Heart left ventricle (tissue), 16 donors: ENCODE results near the gene PLXNC1. TPM values are rescaled to one million over a fixed set of nuclear protein-coding genes. Genes with fewer than 3 reads are reported as not detected.

Experiments used
- ATAC-seq, 4 donors: fragments of 200-7000 bp; cut with Tn5 transposase; one replicate each; pipeline ENCODE4 v1.9.1; 2020 to 2022; ENCODE audit warnings: moderate library complexity in 4 of 4, mild to moderate bottlenecking in 3 of 4, moderate number of reproducible peaks in 1 of 4
- DNase-seq, 5 donors: peaks; one replicate each; pipeline ENCODE4 v3.0.0-alpha.2; 2020
- H3K27ac ChIP-seq, 12 donors: fragments of 200-600 bp; sonication (generic) in 4 of 12; one replicate each; pipeline versions ENCODE4 v1.5.0 to v1.8.0; 2016 to 2022; ENCODE audit warnings: mild to moderate bottlenecking in 2 of 12
- H3K27me3 ChIP-seq, 9 donors: fragments of 200-600 bp; sonication (generic) in 2 of 9; one replicate each; pipeline versions ENCODE4 v1.5.1 to v1.8.0; 2016 to 2022; ENCODE audit warnings: mild to moderate bottlenecking in 3 of 9
- H3K36me3 ChIP-seq, 9 donors: fragments of 200-600 bp; sonication (generic) in 2 of 9; one replicate each; pipeline versions ENCODE4 v1.5.0 to v1.8.0; 2018 to 2022; ENCODE audit warnings: mild to moderate bottlenecking in 2 of 9
- H3K4me1 ChIP-seq, 12 donors: fragments of 200-600 bp; sonication (generic) in 4 of 12; one replicate each; pipeline versions ENCODE4 v1.5.0 to v1.8.0; 2016 to 2022; ENCODE audit warnings: mild to moderate bottlenecking in 3 of 12
- H3K4me3 ChIP-seq, 12 donors: fragments of 200-600 bp; sonication (generic) in 4 of 12; one replicate each; pipeline versions ENCODE4 v1.5.0 to v1.8.0; 2017 to 2022; ENCODE audit warnings: mild to moderate bottlenecking in 9 of 12, moderate library complexity in 4 of 12
- H3K9me3 ChIP-seq, 12 donors: fragments of 200-600 bp; sonication (generic) in 4 of 12; one replicate each; pipeline versions ENCODE4 v1.5.0 to v1.8.0; 2016 to 2022; ENCODE audit warnings: mild to moderate bottlenecking in 1 of 12
- CTCF ChIP-seq, 12 donors: fragments of 200-600 bp; sonication (generic) in 4 of 12; IDR thresholded peaks; one replicate each; pipeline versions ENCODE4 v1.5.0 to v1.8.0; 2018 to 2022; ENCODE audit warnings: antibody characterized with exemption in 12 of 12, mild to moderate bottlenecking in 5 of 12
- POLR2A ChIP-seq, 2 donors: fragments of 450-650 bp; IDR thresholded peaks; one replicate each; pipeline ENCODE4 v1.6.1; 2017; ENCODE audit warnings: antibody characterized with exemption in 2 of 2, mild to moderate bottlenecking in 2 of 2, moderate library complexity in 2 of 2
- WGBS, 4 donors: extraction: QIAGEN DNeasy Blood & Tissue Kit in 2 of 4; methylation state at CpG; one replicate each; pipeline versions ENCODE4 v1.1.5 to v1.1.7; 2013 to 2018; 5-methylcytosine and 5-hydroxymethylcytosine counted together
- intact Hi-C, 10 donors: fragments of 100-400 bp; cut with DNase I; formaldehyde crosslinking; loops; one replicate each; pipeline versions ENCODE4 v1.11.1 to v1.14.2; 2022
- polyA plus RNA-seq, 2 donors: library from polyadenylated mRNA; stranded (reverse); fragments of 200-250 nt; gene quantifications; one replicate each; pipeline ENCODE4 v1.2.3, GENCODE V29; 2013
- total RNA-seq, 9 donors: library from RNA; depleted of rRNA in 2 of 9; stranded (reverse); fragments of >200 nt in 2 of 9; fragmentation: NEBNext Ultra II Directional in 3 of 9; extraction: Animal tissue kit (Norgen Biotek cat#: 25700) in 3 of 9; gene quantifications; one replicate each; pipeline versions ENCODE4 v1.1.0 to v1.2.4, GENCODE V29; 2016 to 2023
- donor health status: ischemic (EF 13 %, LVEDD 7.1; RV severe dilation, severe dysfunction).
- donor health status: healthy with polysubstance abuse.
- donor health status: DM: no; HTN: yes; CAD: no.
- donor health status: DM: no; HTN: no; CAD: no.
- donor health status: ischemic (EF 25% LVEDD 6.9; RV normal size, moderate dysfunction).
- donor health status: ischemic (EF 25% LVEDD 5.7; RV mildly dilated, moderate dysfunction).
- donor health status: healthy.
- donor health status: DM: yes; HTN: yes; CAD: no.
- donor health status: ischemic (EF 35%, LVEDD 5.7; RV mildly dilated, moderate dysfunction).
- donor health status: nonischemic (EF 11% LVEDD 7.7; RV severe dilation, severe dysfunction).
- donor health status: DM: yes; HTN: yes; CAD: no.
- donor health status: PGD.
- donor health status: ischemic (EF 29% LVEDD 5.4; RV normal size, mild dysfunction).
- donor health status: nonischemic (EF 23%, LVEDD 6.1; RV moderate dilation, normal function).

PLXNC1 gene
- total and polyA plus RNA-seq, 11 donors = 0.84 to 18.4 (median 3.1) TPM

DNA sequence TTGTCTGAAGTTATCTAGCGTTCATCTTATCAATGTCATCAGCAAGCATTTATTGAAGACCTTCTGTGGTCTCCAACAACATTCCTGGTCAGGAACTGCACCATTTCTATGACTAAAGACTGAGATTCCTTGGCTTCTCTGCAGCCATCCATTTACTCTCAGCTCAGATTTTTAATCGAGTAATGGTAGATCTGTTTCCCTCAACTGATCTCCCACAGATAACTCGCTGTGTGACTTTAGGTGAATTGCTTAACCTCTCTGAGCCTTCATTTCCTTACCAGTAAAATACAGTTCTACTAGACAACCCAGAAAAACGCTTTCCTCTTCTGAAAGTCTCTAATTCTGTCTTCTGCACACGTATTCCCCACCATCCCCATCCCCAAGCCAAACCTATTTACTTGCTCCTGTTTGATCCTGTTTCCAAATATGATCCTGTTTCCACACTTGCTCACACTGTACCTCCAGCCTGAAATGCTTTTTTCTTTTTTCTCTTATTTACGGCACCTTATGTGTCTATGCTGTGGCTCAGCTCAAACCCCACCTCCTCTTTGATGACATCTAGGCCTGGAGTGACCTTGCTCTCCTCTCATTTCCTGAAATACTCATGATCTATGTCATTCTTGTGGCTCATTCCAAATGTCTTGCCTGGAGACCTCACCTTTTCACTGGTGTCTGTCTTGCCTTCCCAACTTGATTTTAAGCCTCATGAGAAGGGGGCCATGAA, 21.8 kb downstream of the PLXNC1 start:
- no peak for ATAC-seq
- Histone ChIP-seq H3K4me1 (peaks cover 0 to 57% (median 0%) of the 10 kb centered on the region in 12 donors), H3K4me3 (no peak overlapping the region), H3K36me3 (peaks cover 0 to 2% (median 0%) of the 10 kb centered on the region in 9 donors), H3K27ac (no peak overlapping the region), H3K9me3 (no peaks in the 10 kb centered on the region), H3K27me3 (no peaks in the 10 kb centered on the region)
- intact Hi-C loops = no loop called here
- no peak for DNase-seq
- 74 to 90% (median 82%) methylated on average over 6 of the region's 6 CpGs for WGBS, 4 donors
- no peak for TF ChIP-seq POLR2A (IDR thresholded peaks at IDR 0.05)
- no peak for TF ChIP-seq CTCF (IDR thresholded peaks at IDR 0.05)

GRCh38 chr12:94170690-94171594, 22.6 kb downstream of the PLXNC1 start:
- Histone ChIP-seq H3K4me3 (no peak overlapping the region), H3K36me3 (peaks cover 0 to 2% (median 0%) of the 10 kb centered on the region in 9 donors), H3K4me1 (peaks cover 0 to 57% (median 0%) of the 10 kb centered on the region in 12 donors), H3K27ac (no peak overlapping the region), H3K27me3 (no peaks in the 10 kb centered on the region), H3K9me3 (no peaks in the 10 kb centered on the region)
- intact Hi-C loops = no loop called here
- 71 to 92% (median 76%) methylated on average over 11 to 14 of the region's 14 CpGs for WGBS, 4 donors
- TF ChIP-seq CTCF (IDR thresholded peaks at IDR 0.05) (no peak), POLR2A (IDR thresholded peaks at IDR 0.05) (no peak)
- ATAC-seq (peak; percentile 70 to 85 (median 74)), DNase-seq (peak in 1 of 5 donors; percentile 59)

DNA sequence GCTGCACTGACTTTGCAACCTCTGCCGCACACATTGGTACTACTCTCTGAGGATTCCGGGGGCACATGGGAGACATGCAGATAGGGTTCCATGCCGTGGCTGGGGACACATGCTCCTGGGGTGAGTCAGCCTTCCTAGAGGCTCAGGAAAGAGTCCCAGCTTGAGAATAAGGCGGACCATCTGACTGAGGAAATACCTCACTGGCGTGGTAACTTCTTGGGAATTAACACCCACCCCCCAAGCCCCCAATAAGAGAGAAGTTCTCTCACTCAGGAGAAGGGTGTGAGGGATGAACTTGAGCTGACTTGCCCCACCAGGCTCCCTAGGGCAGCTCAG, 23.2 kb downstream of the PLXNC1 start:
- Histone ChIP-seq H3K27ac (peak overlapping the region in 1 of 12 donors; percentile 90), H3K4me3 (no peak overlapping the region), H3K27me3 (no peaks in the 10 kb centered on the region), H3K9me3 (no peaks in the 10 kb centered on the region), H3K4me1 (peaks cover 0 to 62% (median 0%) of the 10 kb centered on the region in 12 donors), H3K36me3 (peaks cover 0 to 2% (median 0%) of the 10 kb centered on the region in 9 donors)
- intact Hi-C loops = no loop called here
- TF ChIP-seq CTCF (IDR thresholded peaks at IDR 0.05) = no peak
- no peak for TF ChIP-seq POLR2A (IDR thresholded peaks at IDR 0.05)
- ATAC-seq (no peak), DNase-seq (no peak)
- 87 to 95% (median 93%) methylated on average over 5 of the region's 5 CpGs for WGBS, 4 donors

DNA sequence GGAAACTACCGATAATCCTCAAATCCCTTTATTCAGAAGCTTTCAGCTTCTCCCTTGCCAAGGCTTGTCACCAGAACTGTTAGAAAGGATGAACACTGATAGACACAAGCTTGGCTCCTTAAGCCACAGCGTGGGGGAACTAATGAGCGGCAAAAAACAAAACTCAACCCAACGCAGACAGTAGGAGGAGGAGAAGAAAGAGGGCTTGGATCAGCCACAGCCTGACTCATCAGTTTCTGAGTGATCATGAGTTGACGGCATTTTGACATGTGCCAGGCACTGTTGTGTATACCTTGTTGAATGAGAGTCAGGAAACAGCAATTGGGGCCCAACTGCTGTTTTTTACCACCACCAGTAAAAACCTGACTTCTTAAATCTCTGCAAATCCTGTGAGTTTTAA, 23.7 kb downstream of the PLXNC1 start:
- no peaks in the 10 kb centered on the region for H3K9me3 ChIP-seq
- H3K36me3 ChIP-seq = peaks cover 0 to 2% (median 0%) of the 10 kb centered on the region in 9 donors
- peak overlapping the region in 1 of 12 donors; percentile 90 for H3K27ac ChIP-seq
- no peaks in the 10 kb centered on the region for H3K27me3 ChIP-seq
- peak in 2 of 4 donors; percentile 14 to 24 for ATAC-seq
- WGBS, 4 donors = 76 to 89% (median 81%) methylated on average over 5 of the region's 5 CpGs
- H3K4me1 ChIP-seq = peaks cover 0 to 63% (median 0%) of the 10 kb centered on the region in 12 donors
- TF ChIP-seq CTCF (IDR thresholded peaks at IDR 0.05) (no peak), POLR2A (IDR thresholded peaks at IDR 0.05) (no peak)
- DNase-seq = no peak
- intact Hi-C loops = no loop called here
- H3K4me3 ChIP-seq = no peak overlapping the region
